GM19463 (cell line): ENCODE results near the gene ANKRD13C.

Experiments used
- ATAC-seq: cut with Tn5 transposase; IDR thresholded peaks from one replicate; pipeline ENCODE4 v1.9.1; 2021; ENCODE audit warnings: mild to moderate bottlenecking, moderate library complexity; ENCODE audit not compliant: unreplicated experiment

The ANKRD13C gene

GRCh38 chr1:70299472-70299871, 55.0 kb downstream of the ANKRD13C start:
- ATAC-seq: no peak

GRCh38 chr1:70295749-70296148, 58.8 kb downstream of the ANKRD13C start:
- no peak for ATAC-seq

DNA sequence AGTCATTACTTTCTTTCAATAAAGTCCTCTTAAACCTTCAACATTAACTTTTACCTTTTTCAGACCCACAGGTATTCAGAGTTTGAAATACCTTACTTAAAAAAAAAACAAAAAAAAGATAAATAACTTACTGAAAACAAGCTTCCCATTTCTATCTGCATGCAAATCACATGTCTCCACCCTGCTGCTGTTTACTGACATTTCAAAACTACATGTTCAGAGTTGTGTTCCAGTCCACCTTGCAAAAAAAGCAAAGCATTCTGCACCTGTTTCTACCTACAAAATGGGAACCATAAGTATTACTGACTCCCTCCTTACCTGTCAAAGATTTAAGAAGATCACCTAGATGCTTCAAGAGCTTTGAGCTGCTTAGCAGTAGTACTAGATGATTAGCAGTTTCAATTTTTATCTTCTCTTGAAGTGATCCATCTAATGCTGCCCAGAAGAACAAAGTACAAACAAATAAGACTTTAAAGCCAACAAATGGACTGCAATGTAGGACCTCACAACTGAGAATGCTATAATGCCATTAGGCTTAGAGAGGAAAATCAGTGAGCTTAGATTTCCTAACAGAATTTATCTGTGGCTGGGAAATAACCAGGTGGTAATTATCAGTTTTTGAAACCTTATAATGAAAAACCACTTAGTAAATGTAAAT, 61.2 kb downstream of the ANKRD13C start:
- no peak for ATAC-seq

- no peak for ATAC-seq
Observed at GRCh38 chr1:70290218-70290617, 64.3 kb downstream of the ANKRD13C start.

DNA sequence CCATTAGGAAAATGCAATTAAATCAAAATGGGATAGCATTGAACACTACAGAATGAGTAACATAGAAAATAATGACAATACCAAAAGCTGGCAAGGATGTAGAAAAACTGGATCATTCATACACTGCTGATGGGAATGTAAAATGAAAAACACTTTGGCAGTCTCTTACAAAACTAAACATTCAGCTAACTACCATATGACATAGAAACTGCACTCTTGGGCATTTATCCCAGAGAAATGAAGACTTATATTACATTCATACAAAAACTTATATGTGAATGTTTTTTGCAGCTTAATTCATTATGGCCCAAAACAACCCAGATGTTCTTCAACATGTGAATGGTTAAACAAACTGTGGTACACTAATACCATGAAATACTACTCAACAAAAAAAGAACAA, 66.4 kb downstream of the ANKRD13C start:
- no peak for ATAC-seq

DNA sequence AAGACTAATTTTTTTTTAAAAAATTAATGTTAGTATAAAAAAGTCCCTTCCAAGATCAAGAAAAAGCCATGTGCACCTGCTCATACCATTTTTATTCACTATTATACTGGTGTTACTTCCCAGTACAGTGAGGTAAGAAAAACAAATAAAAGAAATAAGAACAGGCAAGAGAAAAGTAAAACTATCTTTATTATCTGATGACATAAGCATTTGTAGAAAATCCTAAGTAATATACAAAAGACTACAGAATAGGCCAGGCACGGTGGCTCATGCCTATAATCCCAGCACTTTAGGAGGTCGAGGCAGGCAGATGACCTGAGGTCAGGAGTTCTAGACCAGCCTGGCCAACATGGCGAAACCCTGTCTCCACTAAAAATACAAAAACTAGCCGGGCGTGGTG, 68.1 kb downstream of the ANKRD13C start:
- ATAC-seq: no peak

GRCh38 chr1:70284366-70284765, 70.2 kb downstream of the ANKRD13C start:
- no peak for ATAC-seq

- no peak for ATAC-seq
Observed at GRCh38 chr1:70278710-70279109, 75.8 kb downstream of the ANKRD13C start.

DNA sequence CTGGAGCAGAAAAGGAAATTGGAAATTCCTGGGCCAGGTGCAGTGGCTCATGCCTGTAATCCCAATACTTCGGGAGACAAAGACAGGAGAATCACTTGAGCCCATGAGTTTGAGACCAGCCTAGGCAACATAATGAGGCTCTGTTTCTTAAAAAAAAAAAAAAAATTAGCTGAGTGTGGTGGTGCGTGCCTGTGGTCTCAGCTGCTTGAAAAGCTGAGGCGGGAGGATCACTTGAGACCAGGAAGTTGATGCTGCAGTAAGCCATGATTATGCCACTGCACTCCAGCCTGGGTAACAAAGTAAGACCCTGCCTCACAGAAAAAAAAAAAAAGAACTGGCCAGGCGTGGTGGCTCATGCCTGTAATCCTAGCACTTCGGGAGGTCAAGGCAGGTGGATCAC, 76.6 kb downstream of the ANKRD13C start:
- no peak for ATAC-seq

DNA sequence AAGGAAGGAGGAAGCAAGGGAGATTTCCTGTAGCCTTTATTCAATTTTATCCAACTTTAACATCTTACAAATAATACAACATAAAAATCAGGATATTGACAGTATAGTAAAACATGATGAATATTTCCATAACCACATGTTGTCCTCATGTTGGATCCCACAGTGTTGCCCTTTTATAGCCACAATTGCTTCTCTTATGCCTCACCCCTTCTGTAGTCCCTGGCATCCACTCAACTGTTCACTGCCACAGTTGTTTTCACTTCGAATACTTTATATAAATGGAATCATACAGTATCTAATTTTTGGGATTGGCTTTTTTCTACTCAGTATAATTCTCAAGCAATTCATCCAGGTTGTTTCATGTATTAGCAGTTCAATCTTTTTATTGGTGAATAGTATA, 88.6 kb downstream of the ANKRD13C start:
- no peak for ATAC-seq

DNA sequence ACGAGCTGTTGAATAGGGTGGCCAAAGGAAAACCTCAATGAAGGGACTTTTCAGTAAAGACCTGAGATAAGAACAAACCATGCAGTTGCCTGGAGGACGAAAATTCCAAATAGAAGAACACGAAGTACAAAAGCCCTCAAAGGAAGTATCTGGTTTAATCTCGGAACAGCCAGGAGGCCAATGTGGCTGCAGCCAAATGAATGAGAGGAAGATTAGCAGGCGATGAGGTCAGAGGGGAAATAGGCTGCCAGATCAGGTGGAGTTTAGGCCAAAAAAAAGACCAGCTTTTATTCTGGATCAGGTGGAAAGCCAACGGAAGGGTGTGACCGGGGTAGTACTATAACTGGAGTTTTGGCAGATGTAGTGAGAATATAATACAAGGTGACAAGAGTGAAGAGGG, 89.7 kb downstream of the ANKRD13C start:
- no peak for ATAC-seq

- ATAC-seq: no peak
Observed at GRCh38 chr1:70256664-70257063, 97.9 kb downstream of the ANKRD13C start.

DNA sequence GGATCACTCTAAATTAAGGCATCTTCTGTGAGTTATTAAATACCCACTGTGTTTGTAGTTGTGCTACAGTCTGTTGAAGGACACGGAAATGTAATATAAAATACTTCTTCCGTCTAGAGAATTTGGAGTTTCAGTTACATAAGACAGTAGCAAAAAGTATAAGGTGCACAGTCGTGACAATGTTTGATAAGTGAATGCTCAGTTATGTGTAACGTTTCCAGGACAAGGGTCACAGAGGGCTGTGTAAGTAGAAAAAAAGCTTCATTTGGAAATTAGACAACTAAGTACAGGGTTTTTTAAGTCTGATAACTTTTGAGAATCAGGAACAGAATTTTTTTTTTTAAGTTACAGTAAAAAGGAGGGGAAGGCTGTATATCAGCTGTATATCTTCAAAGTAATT, 105.8 kb downstream of the ANKRD13C start:
- no peak for ATAC-seq

GRCh38 chr1:70247768-70248167, 106.8 kb downstream of the ANKRD13C start:
- ATAC-seq: no peak

DNA sequence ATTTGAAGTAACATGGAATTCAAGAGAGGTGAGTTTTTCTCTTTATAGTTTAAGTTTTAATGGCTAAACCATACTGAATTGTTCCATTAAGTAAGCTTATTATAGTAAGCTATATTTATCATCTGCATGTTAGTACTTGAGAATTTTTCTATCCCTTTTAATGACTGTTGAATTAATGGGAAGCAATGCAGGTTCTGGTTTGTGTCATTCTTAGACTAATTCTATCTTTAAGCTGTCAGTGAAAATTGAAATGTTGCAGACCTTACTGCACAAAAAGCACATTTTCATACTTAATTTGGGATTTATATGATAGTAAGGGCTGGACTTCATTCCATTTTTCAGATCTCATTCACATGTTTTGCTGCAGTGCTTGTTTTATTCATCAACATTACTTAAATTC, 107.4 kb downstream of the ANKRD13C start:
- ATAC-seq: no peak

GRCh38 chr1:70239940-70240339, 114.6 kb downstream of the ANKRD13C start:
- no peak for ATAC-seq

DNA sequence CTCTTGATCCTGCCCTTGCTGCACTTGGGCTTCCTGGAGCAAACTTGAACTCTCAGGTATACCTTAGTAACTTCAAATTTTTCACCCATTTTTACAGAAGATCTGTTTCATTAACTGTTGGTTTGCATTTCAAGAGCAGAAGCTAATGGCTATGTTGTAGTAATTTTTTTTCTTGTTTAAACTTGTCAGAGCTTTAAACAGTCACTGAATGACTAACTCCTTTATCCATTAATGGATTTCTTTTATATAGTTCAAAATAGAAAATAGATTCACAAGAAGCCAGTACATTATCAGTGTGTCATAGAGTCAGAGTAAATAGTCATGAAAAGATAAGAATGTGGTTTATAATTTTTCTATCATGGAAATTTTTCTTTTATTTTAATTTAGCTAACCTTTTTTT, 119.8 kb downstream of the ANKRD13C start:
- no peak for ATAC-seq

GRCh38 chr1:70231475-70231874, 123.0 kb downstream of the ANKRD13C start:
- no peak for ATAC-seq

DNA sequence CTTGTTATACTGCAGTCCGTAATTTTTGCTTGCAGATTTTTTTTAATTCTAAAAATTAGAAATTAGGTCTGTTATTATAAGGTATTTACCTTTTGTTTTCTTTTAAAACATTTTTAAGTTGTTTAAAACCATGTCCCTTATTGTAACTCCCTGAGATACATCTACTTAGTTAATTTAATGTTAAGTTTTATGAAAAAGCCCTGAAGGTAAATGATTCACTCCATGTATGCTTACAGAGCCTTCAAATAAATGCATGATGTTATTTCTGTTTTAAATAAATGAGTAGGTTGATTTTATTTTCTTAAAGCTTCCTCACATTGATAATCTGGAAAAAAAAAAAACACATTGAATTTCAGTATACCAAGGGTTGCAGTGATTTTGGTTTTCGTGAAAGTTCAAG, 125.9 kb downstream of the ANKRD13C start:
- ATAC-seq: no peak

DNA sequence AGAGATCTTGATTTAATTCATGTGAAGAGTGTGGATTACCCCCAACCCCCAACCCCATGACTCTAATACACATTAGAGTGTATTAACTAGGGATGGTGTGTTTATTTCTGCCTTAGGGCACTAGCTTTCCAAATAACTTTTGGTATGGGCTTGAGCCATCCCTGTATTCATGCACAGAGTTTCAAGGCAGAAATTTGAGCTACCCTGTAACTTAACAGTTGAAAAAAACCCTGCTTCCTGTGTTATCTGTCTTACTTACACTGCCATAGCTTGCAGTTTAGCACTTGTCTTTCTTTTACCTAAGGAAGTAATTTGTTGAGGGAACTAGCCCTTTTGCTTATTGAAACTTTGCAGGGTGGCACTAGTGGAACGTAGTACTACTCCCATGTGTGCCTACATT, 127.1 kb downstream of the ANKRD13C start:
- no peak for ATAC-seq

- no peak for ATAC-seq
Observed at GRCh38 chr1:70224954-70225353, 129.6 kb downstream of the ANKRD13C start.

- ATAC-seq: no peak
Observed at GRCh38 chr1:70222716-70223235, 131.7 kb downstream of the ANKRD13C start.
